Common myeloid progenitor, CD34-positive (primary cell): ENCODE results near the gene PTGER3.

Experiments used
- CTCF ChIA-PET: fragments of 350-600 bp; sonication (Branson Sonifier 250); formaldehyde crosslinking; loops from one replicate; lab custom pipeline; 2021; ENCODE audit warnings: antibody characterized with exemption; lab: Charles Lee
- POLR2A ChIA-PET: fragments of 350-600 bp; sonication (Branson Sonifier 250); formaldehyde crosslinking; loops from one replicate; lab custom pipeline; 2021; ENCODE audit warnings: antibody characterized with exemption; lab: Charles Lee
- DNase-seq, 3 donors: peaks; one replicate each; pipeline versions ENCODE4 v3.0.0 to v3.0.0-alpha.2; 2013
- H3K27ac ChIP-seq, 2 experiments: 1 replicate in 1 of 2; 2 replicates in 1 of 2; pipeline ENCODE4 v1.7.0; 2013; ENCODE audit warnings: inconsistent platforms in 2 of 2, low read length in 2 of 2, mild to moderate bottlenecking in 2 of 2, low read depth in 1 of 2, moderate library complexity in 1 of 2; ENCODE audit not compliant: severe bottlenecking in 2 of 2, insufficient read depth in 1 of 2, poor library complexity in 1 of 2
- H3K27me3 ChIP-seq, 5 experiments: replicated peaks in 2 of 5; 1 replicate in 3 of 5; 2 replicates in 2 of 5; pipeline versions ENCODE4 v1.6.1 to v1.7.0; 2013; ENCODE audit warnings: low read length in 4 of 5, mild to moderate bottlenecking in 2 of 5, moderate library complexity in 2 of 5, inconsistent platforms in 1 of 5; ENCODE audit not compliant: insufficient read depth in 5 of 5, control insufficient read depth in 4 of 5
- H3K36me3 ChIP-seq, 4 experiments: 1 replicate in 2 of 4; 2 replicates in 2 of 4; pipeline versions ENCODE4 v1.6.1 to v1.7.0; 2013; ENCODE audit warnings: low read length in 3 of 4, control low read depth in 1 of 4, mild to moderate bottlenecking in 1 of 4; ENCODE audit not compliant: control insufficient read depth in 4 of 4, insufficient read depth in 4 of 4
- H3K4me1 ChIP-seq, 4 experiments: 1 replicate in 3 of 4; 2 replicates in 1 of 4; pipeline versions ENCODE4 v1.6.1 to v1.7.1; 2013; ENCODE audit warnings: low read length in 3 of 4, mild to moderate bottlenecking in 3 of 4, control low read depth in 1 of 4, inconsistent platforms in 1 of 4, moderate library complexity in 1 of 4; ENCODE audit not compliant: control insufficient read depth in 4 of 4, insufficient read depth in 4 of 4; ENCODE audit errors: control extremely low read depth in 1 of 4
- H3K4me3 ChIP-seq, 7 experiments: 1 replicate in 4 of 7; 2 replicates in 3 of 7; pipeline versions ENCODE4 v1.5.1 to v1.7.0; 2013; ENCODE audit warnings: mild to moderate bottlenecking in 7 of 7, low read length in 6 of 7, moderate library complexity in 6 of 7, inconsistent platforms in 2 of 7, low read depth in 2 of 7, control low read depth in 1 of 7; ENCODE audit not compliant: insufficient read depth in 4 of 7, control insufficient read depth in 1 of 7; ENCODE audit errors: extremely low read depth in 1 of 7
- H3K9me3 ChIP-seq, 5 experiments: 1 replicate in 4 of 5; 2 replicates in 1 of 5; pipeline versions ENCODE4 v1.6.1 to v1.7.1; 2013; ENCODE audit warnings: low read length in 4 of 5, mild to moderate bottlenecking in 2 of 5, inconsistent platforms in 1 of 5, low read depth in 1 of 5, moderate library complexity in 1 of 5; ENCODE audit not compliant: control insufficient read depth in 4 of 5, insufficient read depth in 2 of 5; ENCODE audit errors: control extremely low read depth in 1 of 5
- WGBS: methylation state at CpG from one replicate; pipeline ENCODE4 v1.1.5; 2013; ENCODE audit not compliant: insufficient coverage; 5-methylcytosine and 5-hydroxymethylcytosine counted together

The PTGER3 gene

DNA sequence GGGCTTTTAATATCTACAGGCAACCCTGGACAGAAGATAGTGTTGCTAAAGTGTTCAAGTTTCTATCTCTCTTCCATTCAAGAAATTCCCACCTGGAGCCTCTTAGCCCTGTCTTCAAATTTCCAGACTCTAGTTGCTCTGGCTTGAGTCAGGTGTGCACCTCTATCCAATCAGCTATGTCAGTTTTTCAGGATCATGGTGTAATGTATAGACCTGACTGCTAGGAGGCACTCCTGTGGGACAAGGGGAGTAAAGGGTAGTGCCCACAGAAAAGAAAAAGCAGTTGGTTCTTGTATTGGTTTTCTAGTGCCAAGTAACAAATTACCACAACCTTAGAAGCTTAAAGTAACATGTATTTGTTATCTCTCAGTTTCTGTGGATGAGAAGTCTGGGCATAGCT, 39.4 kb upstream of the PTGER3 start:
- ChIA-PET CTCF (no interaction called here), POLR2A (no interaction called here)
- no peaks in the 10 kb centered on the region for H3K27me3 ChIP-seq
- no peaks in the 10 kb centered on the region for H3K9me3 ChIP-seq
- H3K4me1 ChIP-seq = no peaks in the 10 kb centered on the region
- no peak for DNase-seq
- no peaks in the 10 kb centered on the region for H3K36me3 ChIP-seq
- no peak overlapping the region for H3K4me3 ChIP-seq
- H3K27ac ChIP-seq = no peak overlapping the region

- H3K4me1 ChIP-seq = peaks cover 0 to 6% (median 2%) of the 10 kb centered on the region in 4 experiments
- DNase-seq = no peak
- CTCF ChIA-PET = no interaction called here
Observed at GRCh38 chr1:71086331-71086730, 38.7 kb upstream of the PTGER3 start.

DNA sequence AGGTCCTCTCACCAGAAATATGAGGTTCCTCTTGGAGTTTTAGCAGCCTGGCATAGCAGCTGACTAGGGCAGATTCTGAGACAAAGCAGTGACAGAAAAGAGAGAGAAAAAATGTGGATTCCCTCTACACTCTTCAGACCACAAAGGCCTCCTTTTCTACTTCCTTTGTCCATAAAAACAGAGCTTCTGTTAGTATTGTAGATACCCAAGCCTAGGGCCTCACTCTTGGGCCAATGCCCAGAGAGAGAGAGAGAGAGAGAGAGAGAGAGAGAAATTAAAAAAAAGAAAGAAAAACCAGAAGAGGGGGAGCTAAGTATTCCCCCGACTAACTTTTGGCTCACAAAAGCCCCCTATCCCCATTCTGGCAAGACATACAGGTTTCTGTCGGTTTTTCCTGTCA, 35.7 kb upstream of the PTGER3 start:
- POLR2A ChIA-PET = no interaction called here
- no peak for DNase-seq

More at GRCh38 chr1:71086331-71086730, 38.7 kb upstream of the PTGER3 start:
- H3K36me3 ChIP-seq = no peaks in the 10 kb centered on the region
- POLR2A ChIA-PET = no interaction called here
- H3K27ac ChIP-seq = no peak overlapping the region
- H3K27me3 ChIP-seq = no peaks in the 10 kb centered on the region
- WGBS = no CpG with 5 or more reads among the region's 1 CpG
- H3K9me3 ChIP-seq = no peaks in the 10 kb centered on the region
- H3K4me3 ChIP-seq = no peak overlapping the region

GRCh38 chr1:71081697-71082080, 34.1 kb upstream of the PTGER3 start:
- ChIA-PET POLR2A (no interaction called here), CTCF (interaction anchor here (1.2 kb wide), 1 partner anchor 11 kb away, joined by 3 read pairs; no protein-coding TSS in a partner anchor)
- Histone ChIP-seq H3K27ac (peak overlapping the region; percentile 97 to 99), H3K9me3 (no peaks in the 10 kb centered on the region), H3K27me3 (no peaks in the 10 kb centered on the region), H3K36me3 (peaks cover 0 to 20% (median 9%) of the 10 kb centered on the region in 4 experiments), H3K4me1 (peaks cover 3 to 21% (median 17%) of the 10 kb centered on the region in 4 experiments), H3K4me3 (peak overlapping the region in 6 of 7 experiments; percentile 78 to 100 (median 97))
- no peak for DNase-seq
- WGBS = 71% methylated on average over 7 of the region's 7 CpGs

More for the DNA sequence above, 35.7 kb upstream of the PTGER3 start:
- H3K4me3 ChIP-seq = no peak overlapping the region
- peaks cover 3 to 21% (median 17%) of the 10 kb centered on the region in 4 experiments for H3K4me1 ChIP-seq
- no peaks in the 10 kb centered on the region for H3K27me3 ChIP-seq
- peaks cover 0 to 4% (median under 1%) of the 10 kb centered on the region in 4 experiments for H3K36me3 ChIP-seq
- no peak overlapping the region for H3K27ac ChIP-seq
- H3K9me3 ChIP-seq = no peaks in the 10 kb centered on the region
- CTCF ChIA-PET = interaction anchor here (1.0 kb wide), 1 partner anchor 19 kb away, joined by 4 read pairs; no protein-coding TSS in a partner anchor
- WGBS = no CpG with 5 or more reads among the region's 2 CpGs

DNA sequence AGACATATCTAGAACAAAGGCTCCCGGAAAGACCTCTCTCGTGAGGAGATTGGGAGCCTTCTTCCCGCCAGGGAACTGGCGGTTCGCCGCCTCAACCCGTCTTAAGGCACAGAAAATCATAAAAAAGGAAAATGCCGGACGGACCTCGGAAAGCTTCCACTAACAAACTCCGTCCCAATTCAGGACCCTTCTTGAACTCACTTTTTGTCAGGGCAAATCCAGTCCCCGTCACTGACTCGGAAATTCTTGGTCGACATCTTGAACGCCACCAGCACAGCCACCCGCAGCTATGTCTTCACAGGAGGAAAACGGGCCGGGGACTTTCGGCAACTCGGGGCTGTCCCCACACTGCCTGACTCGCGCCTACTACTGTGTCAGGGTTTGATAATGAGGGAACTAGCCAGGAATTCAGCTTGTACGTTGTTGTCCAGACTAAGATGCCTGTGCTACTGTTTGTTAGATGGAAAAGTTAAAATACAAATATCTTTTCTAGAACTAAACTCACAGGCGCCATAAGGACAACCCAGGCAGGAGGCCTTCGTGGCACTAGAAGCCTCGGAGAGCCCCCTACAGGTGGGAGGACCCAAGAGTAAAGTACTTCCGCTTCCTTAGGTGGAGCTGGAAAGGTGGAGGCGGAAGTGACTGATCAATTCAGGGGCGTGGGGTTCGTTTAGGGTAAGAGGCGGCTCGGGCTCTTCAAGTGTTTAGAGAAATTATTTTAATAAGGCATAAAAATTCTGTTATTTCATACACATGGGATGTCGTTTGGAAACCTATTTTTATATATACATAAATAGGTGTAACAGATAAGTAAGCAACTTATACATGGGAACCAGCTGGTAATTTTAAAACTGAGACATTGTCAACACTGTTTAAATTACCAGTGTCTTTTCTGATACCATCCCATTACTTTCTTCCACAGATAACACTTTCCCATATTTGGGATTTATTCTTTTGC, 33.4 kb upstream of the PTGER3 start, which contains the start of gene ZRANB2:
TSS of gene ZRANB2 (minus strand) at position 297 of the 958 bp plus-strand sequence. CDS start at position 257, 40 bp downstream.
- DNase-seq = peak; percentile 97
- H3K9me3 ChIP-seq = no peaks in the 10 kb centered on the region
- H3K36me3 ChIP-seq = peaks cover 0 to 27% (median 12%) of the 10 kb centered on the region in 4 experiments
- no peaks in the 10 kb centered on the region for H3K27me3 ChIP-seq
- ChIA-PET POLR2A (interaction anchor here (0.7 kb wide), 1 partner anchor 15 kb away, joined by 3 read pairs; no protein-coding TSS in a partner anchor), CTCF (interaction anchor here (0.9 to 1.2 kb wide), 4 partner anchors 8 to 727 kb away, joined by 3 to 4 read pairs (median 3); partner anchors contain the start of gene ANKRD13C)
- peaks cover 3 to 21% (median 17%) of the 10 kb centered on the region in 4 experiments for H3K4me1 ChIP-seq
- 0% methylated on average over 24 of the region's 33 CpGs for WGBS
- peak within 1 kb of the TSS; percentile 97 to 99 for H3K27ac ChIP-seq
- peak within 1 kb of the TSS; percentile 78 to 100 (median 97) for H3K4me3 ChIP-seq

DNA sequence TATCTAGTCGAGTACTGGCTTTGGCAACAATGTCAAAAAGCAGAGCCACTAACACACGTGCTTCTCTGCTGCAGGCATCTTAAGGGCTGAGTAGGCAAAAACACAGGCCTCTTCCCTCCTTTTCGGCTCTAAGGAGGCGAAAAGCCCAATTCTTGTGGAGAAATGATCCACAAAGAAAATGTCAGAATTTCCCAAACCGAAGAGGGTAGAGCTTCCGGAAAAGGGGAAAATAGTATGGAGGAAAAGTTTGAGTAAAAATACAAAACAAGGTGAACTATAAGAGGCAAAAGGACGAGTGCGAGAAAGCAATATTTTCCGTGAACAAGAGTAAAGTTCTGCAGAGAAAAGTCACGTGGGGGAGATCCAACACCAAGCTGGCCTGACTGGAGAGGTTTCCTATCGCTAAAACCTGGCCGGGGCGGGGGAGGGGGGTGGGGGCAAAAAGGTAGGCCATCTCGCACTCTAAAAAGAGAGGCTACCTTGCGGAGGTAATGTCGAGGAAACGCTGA, 32.7 kb upstream of the PTGER3 start:
- Histone ChIP-seq H3K27me3 (no peaks in the 10 kb centered on the region), H3K9me3 (no peaks in the 10 kb centered on the region), H3K4me3 (peak overlapping the region; percentile 78 to 100 (median 97)), H3K27ac (peak overlapping the region; percentile 97 to 99), H3K36me3 (peaks cover 6 to 34% (median 18%) of the 10 kb centered on the region in 4 experiments), H3K4me1 (peaks cover 3 to 21% (median 17%) of the 10 kb centered on the region in 4 experiments)
- ChIA-PET POLR2A (interaction anchor here (0.7 kb wide), 1 partner anchor 14 kb away, joined by 3 read pairs; no protein-coding TSS in a partner anchor), CTCF (interaction anchor here (0.9 to 1.2 kb wide), 3 partner anchors 8 to 726 kb away, joined by 3 to 4 read pairs (median 3); partner anchors contain the start of gene ANKRD13C)
- DNase-seq = peak; percentile 11 to 53 (median 45)
- WGBS = 0% methylated on average over 15 of the region's 17 CpGs
